Activated T-cell treated with anti-CD3 and anti-CD28 coated beads, Interleukin-2, amount 50 U/mL, for 48 hours (primary cell): ENCODE data around the gene ST8SIA2.

Source experiments
- DNase-seq, 2 experiments: peaks; one replicate each; pipeline ENCODE4 v3.0.0-alpha.2; 2020

Gene ST8SIA2

GRCh38 chr15:92499731-92500530 lies 106.2 kb downstream of the ST8SIA2 start:
- no peak for DNase-seq

GRCh38 chr15:92502336-92502735 lies 108.7 kb downstream of the ST8SIA2 start:
- DNase-seq = no peak

DNA sequence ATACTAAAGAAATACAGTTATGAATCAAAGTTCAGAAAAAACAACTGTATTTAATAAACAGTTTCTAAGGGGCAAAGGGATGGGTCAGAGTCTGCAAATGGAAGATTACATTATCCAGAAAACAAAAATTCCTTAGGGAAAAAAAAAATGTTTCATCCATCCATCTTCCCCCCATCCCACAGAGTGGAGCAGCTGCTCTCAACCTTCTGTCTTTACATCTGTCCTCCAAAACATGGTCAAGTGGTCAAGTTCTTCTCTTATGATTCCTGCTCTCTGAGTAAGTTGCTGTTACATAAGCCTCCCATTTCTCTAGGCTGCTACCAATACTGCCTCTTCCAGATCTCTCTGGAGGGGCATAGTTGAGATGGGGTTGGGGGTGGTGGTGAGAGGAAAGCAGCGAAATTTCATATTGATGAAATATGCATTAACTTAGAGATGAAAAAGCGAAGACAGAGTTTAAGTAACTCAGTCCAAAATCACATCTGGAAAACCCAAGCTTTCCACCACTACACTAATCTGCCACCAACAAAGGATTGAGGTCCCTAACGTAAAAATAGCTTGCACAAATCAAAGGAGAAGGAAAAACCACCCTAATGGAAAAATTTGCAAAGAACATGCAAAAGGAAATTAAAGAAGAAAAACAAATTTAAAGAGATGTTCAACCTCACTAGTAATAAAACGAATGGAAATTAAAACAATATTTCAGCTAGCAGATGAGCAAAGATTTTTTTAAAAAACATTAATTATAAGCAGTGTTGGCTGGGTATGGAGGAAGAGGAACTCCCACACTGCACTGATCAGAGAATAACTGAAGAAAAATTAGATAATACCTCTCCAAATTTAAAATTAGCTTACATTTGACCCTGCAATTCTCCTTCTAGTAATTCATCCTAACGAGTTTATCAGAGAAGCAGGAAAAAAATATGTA lies 109.5 kb downstream of the ST8SIA2 start:
- DNase-seq = no peak

DNA sequence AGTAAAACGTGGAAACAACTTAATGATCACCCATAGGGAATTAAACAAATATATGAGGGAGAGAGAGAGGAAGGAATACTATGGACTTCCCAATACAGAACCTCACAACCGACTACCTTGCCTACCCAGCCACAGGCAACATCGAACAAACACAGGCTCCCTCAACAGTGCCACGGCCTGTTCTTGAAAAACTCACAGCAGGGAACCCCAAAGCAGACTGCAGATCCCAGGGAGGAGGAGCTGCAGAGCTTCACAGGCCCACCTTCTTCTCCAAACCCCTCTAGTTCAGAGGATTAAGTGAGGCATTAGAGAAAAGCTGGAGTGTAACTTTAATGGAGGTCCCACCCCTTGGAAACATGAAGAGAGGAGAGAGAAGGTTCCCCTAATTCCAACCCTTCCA lies 110.2 kb downstream of the ST8SIA2 start:
- DNase-seq = no peak

GRCh38 chr15:92505611-92506010 lies 111.9 kb downstream of the ST8SIA2 start:
- no peak for DNase-seq

GRCh38 chr15:92506506-92506905 lies 112.8 kb downstream of the ST8SIA2 start:
- no peak for DNase-seq

- DNase-seq = no peak
Measured at GRCh38 chr15:92510163-92510882, 116.6 kb downstream of the ST8SIA2 start.
